MM.1S (cell line): ENCODE data around the gene BCOR.

ENCODE experiments used
- CTCF ChIP-seq: fragments of 300-600 bp; sonication (generic); IDR thresholded peaks from 2 replicates; pipeline ENCODE4 v1.5.1; 2016; ENCODE audit warnings: antibody characterized with exemption, low read length, mixed read lengths
- EZH2 ChIP-seq: fragments of 300-600 bp; sonication (generic); optimal IDR thresholded peaks from 2 replicates; pipeline ENCODE3; 2017; ENCODE audit warnings: low read depth, mild to moderate bottlenecking, antibody characterized with exemption, low read length, mixed read lengths
- EZH2phosphoT487 ChIP-seq: fragments of 300-600 bp; sonication (generic); IDR thresholded peaks from 2 replicates; pipeline ENCODE4 v1.6.1; 2018; ENCODE audit warnings: antibody characterized with exemption, low read length

GRCh38 chrX:40074959-40075332 is 22.8 kb downstream of the BCOR start:
- TF ChIP-seq EZH2phosphoT487, result no peak
- no peak for TF ChIP-seq CTCF
- TF ChIP-seq EZH2, result no peak
